ENCODE data around the gene RUNX2.

Gene RUNX2

GRCh38 chr6:45351667-45352066 is 23.5 kb downstream of the RUNX2 start:
- DNase-seq (ENCODE audit: low spot score), result no peak

GRCh38 chr6:45353654-45354053 is 25.5 kb downstream of the RUNX2 start:
- no peak for DNase-seq (ENCODE audit: low spot score)

GRCh38 chr6:45364466-45364865 is 36.3 kb downstream of the RUNX2 start:
- no peak for DNase-seq (ENCODE audit: low spot score)

GRCh38 chr6:45365036-45365435 is 36.9 kb downstream of the RUNX2 start:
- DNase-seq (ENCODE audit: low spot score), result no peak

- no peak for DNase-seq (ENCODE audit: low spot score)
Measured at GRCh38 chr6:45366534-45366933, 38.4 kb downstream of the RUNX2 start.

- DNase-seq (ENCODE audit: low spot score), result no peak
Measured at GRCh38 chr6:45367999-45368398, 39.9 kb downstream of the RUNX2 start.

- no peak for DNase-seq (ENCODE audit: low spot score)
Measured at GRCh38 chr6:45369870-45370269, 41.7 kb downstream of the RUNX2 start.

GRCh38 chr6:45371924-45372573 is 43.9 kb downstream of the RUNX2 start:
- DNase-seq (ENCODE audit: low spot score), result no peak

GRCh38 chr6:45375449-45375848 is 47.3 kb downstream of the RUNX2 start:
- no peak for DNase-seq (ENCODE audit: low spot score)

- DNase-seq (ENCODE audit: low spot score), result no peak
Measured at GRCh38 chr6:45376310-45377042, 48.3 kb downstream of the RUNX2 start.

- no peak for DNase-seq (ENCODE audit: low spot score)
Measured at GRCh38 chr6:45377043-45377553, 49.0 kb downstream of the RUNX2 start.

- peak; percentile 85 for DNase-seq (ENCODE audit: low spot score)
Measured at GRCh38 chr6:45377554-45378333, 49.6 kb downstream of the RUNX2 start, which contains the start of gene SUPT3H. TSS of gene SUPT3H (minus strand) at chr6:45377934.

GRCh38 chr6:45378334-45378926 is 50.3 kb downstream of the RUNX2 start:
- DNase-seq (ENCODE audit: low spot score), result no peak

- DNase-seq (ENCODE audit: low spot score), result no peak
Measured at GRCh38 chr6:45382391-45382790, 54.3 kb downstream of the RUNX2 start.

- no peak for DNase-seq (ENCODE audit: low spot score)
Measured at GRCh38 chr6:45386501-45386900, 58.4 kb downstream of the RUNX2 start.

- DNase-seq (ENCODE audit: low spot score), result no peak
Measured at GRCh38 chr6:45387236-45387635, 59.1 kb downstream of the RUNX2 start.

GRCh38 chr6:45388328-45388727 is 60.2 kb downstream of the RUNX2 start:
- no peak for DNase-seq (ENCODE audit: low spot score)

GRCh38 chr6:45394586-45395095 is 66.5 kb downstream of the RUNX2 start:
- DNase-seq (ENCODE audit: low spot score), result no peak

GRCh38 chr6:45398075-45398813 is 70.1 kb downstream of the RUNX2 start:
- no peak for DNase-seq (ENCODE audit: low spot score)

GRCh38 chr6:45400021-45400420 is 71.9 kb downstream of the RUNX2 start:
- DNase-seq (ENCODE audit: low spot score), result no peak

- no peak for DNase-seq (ENCODE audit: low spot score)
Measured at GRCh38 chr6:45411959-45412358, 83.8 kb downstream of the RUNX2 start.

All from hematopoietic multipotent progenitor cell treated with erythropoietin and hydrocortisone succinate and interleukin-3 and kit ligand, for 15 days (in vitro differentiated cells).